LNCAP (cell line): ENCODE measurements around the gene ABCC11.

Experiments used
- CTCF ChIP-seq: fragments of 450-650 bp; IDR thresholded peaks from 2 replicates; pipeline ENCODE4 v1.5.1; 2017; ENCODE audit warnings: mild to moderate bottlenecking

ABCC11 gene

GRCh38 chr16:48143812-48144368 lies 103.4 kb downstream of the ABCC11 start:
- TF ChIP-seq CTCF: no peak

- no peak for TF ChIP-seq CTCF
Measured at GRCh38 chr16:48140821-48141220, 106.5 kb downstream of the ABCC11 start.

- no peak for TF ChIP-seq CTCF
Measured at GRCh38 chr16:48139517-48139916, 107.8 kb downstream of the ABCC11 start.

GRCh38 chr16:48138543-48138942 lies 108.8 kb downstream of the ABCC11 start:
- no peak for TF ChIP-seq CTCF

GRCh38 chr16:48137822-48138221 lies 109.5 kb downstream of the ABCC11 start:
- no peak for TF ChIP-seq CTCF

- TF ChIP-seq CTCF: no peak
Measured at GRCh38 chr16:48136547-48137360, 110.6 kb downstream of the ABCC11 start.

- no peak for TF ChIP-seq CTCF
Measured at GRCh38 chr16:48133455-48134211, 113.7 kb downstream of the ABCC11 start.
